ENCODE results near the gene UBE2H. TPM values are rescaled to one million over a fixed set of nuclear protein-coding genes. Genes with fewer than 3 reads are reported as not detected.

Gene UBE2H
- total RNA-seq, 3 donors from 2014 or later (not counting 1 experiment from before 2014, with no cell fraction given) = 80.9 to 86.9 (median 83.1) TPM

- TF ChIP-seq CTCF (IDR thresholded peaks at IDR 0.05) = no peak
- Mint-ChIP-seq H3K9me3 (no peaks in the 10 kb centered on the region), H3K27ac (peak overlapping the region in 1 of 2 donors; percentile 14), H3K27me3 (ENCODE audit: low read depth in 2 of 2) (no peaks in the 10 kb centered on the region), H3K4me1 (peaks cover 53 to 55% of the 10 kb centered on the region in 2 donors), H3K36me3 (no peaks in the 10 kb centered on the region), H3K4me3 (peak overlapping the region; percentile 10)
- Histone ChIP-seq H3K4me1 (ENCODE audit: control insufficient read depth, insufficient read depth, low read length) (peaks cover 9% of the 10 kb centered on the region), H3K9me3 (ENCODE audit: control insufficient read depth, insufficient read depth, low read length) (no peaks in the 10 kb centered on the region), H3K27me3 (ENCODE audit: control insufficient read depth, insufficient read depth, low read length) (no peaks in the 10 kb centered on the region), H3K4me3 (ENCODE audit: low read length) (no peak overlapping the region), H3K27ac (ENCODE audit: low read length) (no peak overlapping the region), H3K36me3 (ENCODE audit: control insufficient read depth, insufficient read depth, low read length) (no peaks in the 10 kb centered on the region)
- ATAC-seq (no peak), DNase-seq (no peak)
- whole genome bisulfite sequencing (ENCODE audit: insufficient coverage) = 67% methylated on average over 1 of the region's 1 CpG
- intact Hi-C loops (cut with micrococcal nuclease) = no loop called here
These were observed 98.4 kb downstream of the UBE2H start for GRCh38 chr7:129854401-129854800.

GRCh38 chr7:129853661-129854268, 99.0 kb downstream of the UBE2H start:
- no peaks in the 10 kb centered on the region for H3K36me3 Mint-ChIP-seq
- Histone ChIP-seq H3K27ac (ENCODE audit: low read length) (no peak overlapping the region), H3K4me3 (ENCODE audit: low read length) (no peak overlapping the region), H3K27me3 (ENCODE audit: control insufficient read depth, insufficient read depth, low read length) (no peaks in the 10 kb centered on the region), H3K9me3 (ENCODE audit: control insufficient read depth, insufficient read depth, low read length) (no peaks in the 10 kb centered on the region), H3K4me1 (ENCODE audit: control insufficient read depth, insufficient read depth, low read length) (peaks cover 9% of the 10 kb centered on the region), H3K36me3 (ENCODE audit: control insufficient read depth, insufficient read depth, low read length) (no peaks in the 10 kb centered on the region)
- no peak overlapping the region for H3K27ac Mint-ChIP-seq
- intact Hi-C loops (cut with micrococcal nuclease) = no loop called here
- no peaks in the 10 kb centered on the region for H3K9me3 Mint-ChIP-seq
- WGBS (ENCODE audit: insufficient coverage) = 72% methylated on average over 6 of the region's 6 CpGs
- ATAC-seq (no peak), DNase-seq (no peak)
- no peak for TF ChIP-seq CTCF (IDR thresholded peaks at IDR 0.05)
- no peaks in the 10 kb centered on the region for H3K27me3 Mint-ChIP-seq (ENCODE audit: low read depth in 2 of 2)
- no peak overlapping the region for H3K4me3 Mint-ChIP-seq
- H3K4me1 Mint-ChIP-seq = peaks cover 46 to 49% of the 10 kb centered on the region in 2 donors

GRCh38 chr7:129851809-129852208, 101.0 kb downstream of the UBE2H start:
- Histone ChIP-seq H3K4me3 (ENCODE audit: low read length) (no peak overlapping the region), H3K4me1 (ENCODE audit: control insufficient read depth, insufficient read depth, low read length) (peaks cover 9% of the 10 kb centered on the region), H3K36me3 (ENCODE audit: control insufficient read depth, insufficient read depth, low read length) (no peaks in the 10 kb centered on the region), H3K27ac (ENCODE audit: low read length) (no peak overlapping the region), H3K9me3 (ENCODE audit: control insufficient read depth, insufficient read depth, low read length) (no peaks in the 10 kb centered on the region), H3K27me3 (ENCODE audit: control insufficient read depth, insufficient read depth, low read length) (no peaks in the 10 kb centered on the region)
- Mint-ChIP-seq H3K9me3 (no peaks in the 10 kb centered on the region), H3K4me3 (no peak overlapping the region), H3K27ac (no peak overlapping the region), H3K36me3 (no peaks in the 10 kb centered on the region), H3K27me3 (ENCODE audit: low read depth in 2 of 2) (no peaks in the 10 kb centered on the region), H3K4me1 (peaks cover 45 to 46% of the 10 kb centered on the region in 2 donors)
- no peak for TF ChIP-seq CTCF (IDR thresholded peaks at IDR 0.05)
- intact Hi-C loops (cut with micrococcal nuclease) = no loop called here
- WGBS (ENCODE audit: insufficient coverage) = 100% methylated on average over 3 of the region's 3 CpGs
- DNase-seq (no peak), ATAC-seq (no peak)

GRCh38 chr7:129851174-129851573, 101.6 kb downstream of the UBE2H start:
- Histone ChIP-seq H3K27me3 (ENCODE audit: control insufficient read depth, insufficient read depth, low read length) (no peaks in the 10 kb centered on the region), H3K9me3 (ENCODE audit: control insufficient read depth, insufficient read depth, low read length) (no peaks in the 10 kb centered on the region), H3K4me3 (ENCODE audit: low read length) (no peak overlapping the region), H3K27ac (ENCODE audit: low read length) (no peak overlapping the region), H3K36me3 (ENCODE audit: control insufficient read depth, insufficient read depth, low read length) (no peaks in the 10 kb centered on the region), H3K4me1 (ENCODE audit: control insufficient read depth, insufficient read depth, low read length) (peaks cover 8% of the 10 kb centered on the region)
- Mint-ChIP-seq H3K27me3 (ENCODE audit: low read depth in 2 of 2) (no peaks in the 10 kb centered on the region), H3K27ac (no peak overlapping the region), H3K36me3 (no peaks in the 10 kb centered on the region), H3K4me3 (no peak overlapping the region), H3K4me1 (peaks cover 40 to 41% of the 10 kb centered on the region in 2 donors), H3K9me3 (no peaks in the 10 kb centered on the region)
- no peak for TF ChIP-seq CTCF (IDR thresholded peaks at IDR 0.05)
- no CpG with 5 or more reads among the region's 5 CpGs for WGBS (ENCODE audit: insufficient coverage)
- intact Hi-C loops (cut with micrococcal nuclease) = no loop called here
- DNase-seq (no peak), ATAC-seq (no peak)
